HG03520 (cell line): ENCODE results near the gene COL23A1.
"Not testable (repeated sequence)": the region's sequence is repeated elsewhere in the genome, so short reads cannot be mapped to it uniquely, and the experiment has no call there.

Source experiments
- ATAC-seq: cut with Tn5 transposase; IDR thresholded peaks from one replicate; pipeline ENCODE4 v1.9.1; 2021; ENCODE audit warnings: mild to moderate bottlenecking, moderate library complexity; ENCODE audit not compliant: unreplicated experiment

Gene COL23A1

DNA sequence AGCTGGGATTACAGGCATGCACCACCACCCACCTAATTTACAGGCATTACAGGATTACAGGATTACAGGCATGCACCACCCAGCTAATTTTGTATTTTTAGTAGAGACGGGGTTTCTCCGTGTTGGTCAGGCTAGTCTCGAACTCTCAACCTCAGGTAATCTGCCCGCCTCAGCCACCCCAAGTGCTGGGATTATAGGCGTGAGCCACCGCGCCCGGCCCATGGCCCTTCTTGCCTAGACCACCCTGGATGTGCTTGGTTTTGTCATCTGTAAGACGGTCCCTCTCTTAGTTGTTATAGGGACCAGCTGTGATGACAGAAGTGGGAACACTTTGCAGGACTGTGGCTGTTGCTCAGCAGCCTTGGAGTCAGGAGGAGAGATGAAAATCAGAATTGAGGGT, 354.1 kb downstream of the COL23A1 start:
- no peak for ATAC-seq

DNA sequence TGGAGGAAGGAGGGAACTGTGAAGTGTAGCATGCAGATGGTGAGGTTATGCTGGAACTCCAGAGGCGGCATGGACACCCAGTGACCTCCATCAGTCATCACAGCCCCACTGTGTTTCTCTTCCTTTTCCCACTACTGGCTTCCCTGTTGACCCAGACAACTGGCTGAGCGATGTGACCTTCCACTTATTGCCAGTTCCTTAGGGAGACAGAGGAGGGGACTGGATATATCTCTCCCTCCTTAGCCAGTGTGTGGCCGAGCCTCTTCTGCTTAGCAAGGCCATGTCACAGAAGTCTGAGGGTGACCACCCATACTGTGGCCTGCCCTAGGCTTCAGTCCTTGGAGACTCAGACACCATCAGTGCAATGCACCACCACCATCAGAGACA, 354.6 kb downstream of the COL23A1 start:
- ATAC-seq: no peak

DNA sequence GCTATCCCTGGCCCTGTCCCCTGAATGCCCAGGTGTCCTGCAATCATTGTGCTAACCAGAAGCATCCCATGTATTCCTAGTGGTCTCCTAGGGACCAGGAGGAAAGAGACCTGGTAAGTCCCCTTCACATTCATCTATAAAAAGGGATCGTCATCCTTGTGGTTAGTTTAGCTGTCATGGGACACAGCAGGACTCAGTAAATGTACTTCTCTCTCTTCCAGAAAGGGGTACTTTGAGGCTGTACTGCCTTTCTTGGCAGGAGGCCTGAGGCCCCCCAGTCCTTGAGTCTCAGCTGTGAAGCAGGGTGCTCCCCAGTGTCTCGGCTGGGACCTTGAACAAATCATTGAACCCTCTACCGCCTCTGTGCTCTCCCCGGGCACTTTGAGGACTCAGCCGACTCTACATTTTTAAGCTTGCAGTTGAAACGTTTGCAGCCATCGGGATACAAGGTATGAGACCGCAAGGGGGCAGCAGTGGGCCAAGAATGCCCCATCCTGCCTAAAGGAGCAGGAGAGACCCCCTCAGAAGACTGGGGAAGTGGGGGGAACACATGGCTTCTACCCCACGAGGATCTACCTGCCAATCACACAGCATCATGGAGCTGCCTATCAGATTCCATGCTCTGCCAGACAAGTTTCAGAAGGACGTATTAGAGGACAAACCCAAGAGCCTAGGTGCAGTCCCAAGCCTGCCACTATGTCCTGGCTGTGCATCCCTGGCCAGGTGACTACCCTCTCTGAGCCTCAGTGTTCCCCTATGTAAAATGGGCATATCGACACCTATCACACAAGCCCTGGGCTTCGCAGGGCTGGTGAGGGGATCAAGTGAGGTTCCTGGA, 355.2 kb downstream of the COL23A1 start:
- ATAC-seq: no peak

DNA sequence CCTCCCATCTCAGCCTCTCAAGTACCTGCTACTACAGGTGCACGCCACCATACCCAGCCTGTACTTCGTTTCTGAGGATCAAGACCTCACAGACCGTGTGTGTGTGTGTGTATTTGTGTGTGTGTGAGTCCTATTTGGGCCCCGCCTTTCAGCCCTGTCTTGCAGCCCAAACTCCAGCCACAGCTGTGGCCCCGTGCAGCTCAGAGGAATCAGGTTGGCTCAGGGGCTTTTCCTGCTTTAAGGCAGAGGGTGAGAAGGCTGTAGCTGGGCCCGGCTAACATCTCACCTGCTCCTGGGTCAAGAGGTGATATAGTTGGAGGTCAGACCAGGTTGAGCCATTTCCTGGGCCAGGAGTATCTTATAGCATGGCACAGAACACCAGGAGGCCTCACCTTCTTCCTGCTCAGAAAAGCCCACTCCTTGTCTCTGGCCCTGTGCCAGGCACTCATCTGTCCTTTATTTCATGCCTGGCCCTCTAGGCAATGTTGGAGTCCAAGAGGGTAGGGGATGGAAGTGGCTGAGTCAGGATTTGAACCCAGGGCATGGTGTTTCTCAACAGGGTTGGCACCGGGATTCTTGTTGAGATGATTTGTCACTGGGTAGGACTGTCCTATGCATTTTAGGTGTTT, 356.0 kb downstream of the COL23A1 start:
- no peak for ATAC-seq

DNA sequence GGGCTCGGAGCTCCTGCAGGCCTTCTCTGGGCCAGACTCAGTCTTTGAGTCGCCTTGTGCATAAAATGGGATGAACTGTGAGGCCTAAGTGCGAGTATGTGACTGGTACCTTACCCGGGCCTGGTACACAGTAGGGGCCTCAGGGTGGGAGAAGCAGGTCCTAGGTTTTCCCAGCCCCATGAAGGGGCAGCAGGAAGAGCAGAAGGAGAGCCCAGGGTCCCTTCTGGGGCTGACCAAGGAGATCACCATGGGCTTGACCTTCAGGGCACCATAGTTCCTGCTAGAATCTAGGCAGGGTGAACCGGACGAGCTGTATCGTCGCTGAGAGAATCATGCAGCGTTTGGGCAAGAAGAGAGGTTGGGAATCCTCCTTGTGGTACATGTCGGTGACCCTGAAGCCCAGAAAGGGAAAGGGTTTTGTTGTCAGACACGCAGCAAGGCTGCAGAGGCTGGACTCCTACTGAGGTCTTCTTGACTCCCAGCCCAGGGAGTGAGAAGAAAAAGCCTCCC, 357.2 kb downstream of the COL23A1 start:
- no peak for ATAC-seq

DNA sequence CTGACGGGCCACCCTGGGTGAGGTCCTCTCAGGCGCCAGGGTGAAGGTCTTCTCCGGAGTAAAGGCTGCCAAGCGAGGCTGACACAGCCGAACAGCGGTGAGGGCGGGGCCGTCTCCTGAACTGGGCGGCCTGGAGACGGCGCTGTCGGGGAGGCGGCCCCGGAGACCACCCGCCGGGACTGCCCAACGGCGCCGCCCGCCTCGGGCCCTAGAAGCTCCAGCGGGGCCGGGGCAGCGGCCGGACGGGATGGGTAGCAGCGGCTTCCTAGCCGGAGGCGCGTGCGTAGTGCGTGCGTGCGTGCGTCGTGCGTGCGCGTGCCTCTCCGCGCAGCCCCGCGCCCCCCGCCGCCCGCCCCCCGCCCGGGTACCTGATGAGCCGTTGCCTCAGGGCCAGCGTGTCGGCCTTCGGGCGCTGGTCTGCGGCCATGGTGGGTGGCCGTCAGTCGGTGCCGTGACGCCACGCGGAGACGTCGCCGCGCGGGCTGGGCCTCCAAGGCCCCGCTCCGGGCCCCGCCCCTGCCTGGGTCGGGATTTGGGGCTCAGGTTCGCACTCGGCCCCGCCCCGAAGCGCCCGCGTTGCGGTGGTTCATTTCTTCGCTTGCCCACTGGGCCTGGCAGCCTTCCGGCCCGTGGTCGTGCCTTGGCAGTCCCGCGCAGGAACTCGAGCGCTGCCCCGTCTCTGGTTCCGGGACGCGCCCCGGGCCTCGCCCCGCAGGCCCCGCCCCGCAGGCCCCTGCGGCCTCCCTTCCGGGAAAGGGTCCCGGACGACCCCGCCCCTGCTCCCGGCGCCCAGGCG, 357.9 kb downstream of the COL23A1 start, which contains the start of gene PHYKPL:
PHYKPL (minus strand) TSS at position 679 of the 796 bp plus-strand sequence; CDS start at position 427, 252 bp downstream.
- ATAC-seq: peak; percentile 59

DNA sequence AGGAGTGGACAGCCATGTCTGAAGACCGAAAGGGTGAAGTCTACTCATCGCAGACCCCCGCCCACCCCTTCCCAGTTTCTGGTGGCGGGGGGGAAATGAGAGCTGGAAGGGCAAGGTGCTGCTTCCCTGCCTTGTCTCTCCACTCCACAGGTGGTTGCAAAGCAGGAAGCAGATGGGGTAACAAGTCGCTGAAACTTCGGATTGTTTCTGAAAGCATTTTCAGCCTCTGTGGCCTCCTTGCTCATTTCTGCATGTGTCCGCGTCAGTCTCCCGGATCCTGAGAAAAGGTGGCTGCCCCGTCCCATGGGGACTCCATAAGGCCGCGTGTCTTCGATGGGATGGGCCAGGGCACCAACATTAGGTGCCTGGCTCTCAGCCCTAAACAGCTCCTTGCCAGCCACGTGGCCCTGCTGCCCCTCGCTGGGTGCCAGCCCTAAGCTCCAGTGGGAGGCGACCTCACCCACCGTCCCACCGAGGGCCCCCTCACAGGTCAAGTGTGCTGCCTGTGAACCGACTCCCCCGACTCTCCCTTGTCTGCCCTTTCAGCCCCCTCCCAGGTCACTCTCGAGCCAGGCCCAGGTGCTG, 358.6 kb downstream of the COL23A1 start:
- ATAC-seq: peak; percentile 2

DNA sequence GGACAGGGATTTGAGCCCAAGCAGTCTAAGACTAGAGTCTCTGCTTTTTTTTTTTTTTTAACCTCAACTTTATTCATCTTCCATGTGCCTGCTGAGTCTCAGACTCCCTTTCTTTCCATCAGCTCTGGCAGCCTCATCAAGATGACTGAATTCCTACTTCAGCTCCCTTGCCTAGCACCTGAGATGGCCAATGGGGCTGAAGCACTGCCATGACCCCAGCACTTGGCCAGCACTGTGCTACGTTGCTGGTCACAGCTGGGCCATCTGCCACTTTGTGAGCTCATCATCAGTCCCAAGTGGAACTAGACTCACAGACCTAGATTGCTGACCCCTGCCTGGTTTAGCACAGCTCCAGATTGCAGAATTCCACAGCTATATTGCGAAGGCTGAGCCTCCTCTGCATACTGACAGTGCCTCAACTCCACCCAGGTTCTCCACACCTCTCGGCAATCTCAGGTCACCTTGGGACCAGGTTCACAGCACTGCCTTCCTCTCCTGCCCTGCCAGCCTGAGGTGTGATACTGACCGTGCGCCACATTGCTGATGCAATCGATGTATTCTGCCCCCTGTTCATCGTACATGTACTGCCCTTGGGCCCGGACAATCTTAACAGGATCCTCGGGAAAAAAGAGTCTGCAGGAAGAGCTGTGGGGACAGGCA, 359.2 kb downstream of the COL23A1 start:
- no peak for ATAC-seq

DNA sequence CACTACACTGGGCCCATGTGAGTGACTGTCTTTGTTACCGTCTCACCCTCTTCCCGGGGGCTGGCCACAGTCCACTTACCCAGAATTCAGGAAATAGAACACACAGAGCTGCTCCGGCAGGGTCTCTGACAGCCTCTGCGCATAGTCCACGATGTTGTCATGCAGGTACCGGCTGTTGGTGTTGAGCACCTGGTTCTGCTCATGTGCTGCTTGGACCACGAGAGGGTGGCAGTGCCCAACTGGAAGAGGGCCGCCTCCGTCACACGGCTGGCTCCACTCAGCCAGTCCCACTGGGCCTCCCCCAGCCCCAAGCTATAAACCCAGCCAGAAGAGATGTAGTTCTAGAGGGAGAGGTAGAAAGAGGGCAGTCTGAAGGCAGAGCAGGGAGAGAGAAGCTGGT, 360.3 kb downstream of the COL23A1 start:
- ATAC-seq: no peak

DNA sequence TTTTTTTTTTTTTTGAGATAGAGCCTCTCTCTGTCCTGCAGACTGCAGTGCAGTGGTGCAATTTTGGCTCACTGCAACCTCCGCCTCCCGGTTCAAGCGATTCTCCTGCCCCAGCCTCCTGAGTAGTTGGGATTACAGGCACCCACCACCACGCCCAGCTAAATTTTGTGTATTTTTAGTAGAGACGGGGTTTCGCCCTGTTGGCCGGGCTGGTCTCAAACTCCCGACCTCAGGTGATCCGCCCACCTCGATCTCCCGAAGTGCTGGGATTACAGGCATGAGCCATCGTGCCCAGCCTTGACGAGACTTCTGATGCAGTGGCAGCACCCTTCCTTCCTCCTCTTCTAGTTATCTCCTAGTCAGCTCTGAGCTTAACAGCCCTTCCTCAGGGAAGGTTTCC, 361.1 kb downstream of the COL23A1 start:
- ATAC-seq: not testable (repeated sequence)

DNA sequence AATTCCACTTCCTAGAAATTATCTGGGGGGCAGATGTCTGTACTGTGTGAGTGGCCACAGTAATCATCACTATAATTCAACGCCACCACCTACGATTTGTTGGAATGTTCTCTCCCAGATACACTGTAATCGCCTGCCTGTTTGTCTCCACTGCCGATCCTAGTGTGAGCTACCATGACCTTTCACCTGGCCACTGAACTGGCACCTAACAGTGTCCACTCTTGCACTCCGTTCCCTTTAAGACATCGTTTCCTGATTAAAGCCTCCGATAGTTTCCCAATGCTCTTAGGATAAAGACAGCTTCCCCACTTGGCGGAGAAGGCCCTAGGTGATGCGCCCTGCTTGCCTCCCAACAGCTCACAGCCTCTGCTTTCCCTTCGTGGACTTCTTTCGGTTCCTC, 361.6 kb downstream of the COL23A1 start:
- no peak for ATAC-seq

DNA sequence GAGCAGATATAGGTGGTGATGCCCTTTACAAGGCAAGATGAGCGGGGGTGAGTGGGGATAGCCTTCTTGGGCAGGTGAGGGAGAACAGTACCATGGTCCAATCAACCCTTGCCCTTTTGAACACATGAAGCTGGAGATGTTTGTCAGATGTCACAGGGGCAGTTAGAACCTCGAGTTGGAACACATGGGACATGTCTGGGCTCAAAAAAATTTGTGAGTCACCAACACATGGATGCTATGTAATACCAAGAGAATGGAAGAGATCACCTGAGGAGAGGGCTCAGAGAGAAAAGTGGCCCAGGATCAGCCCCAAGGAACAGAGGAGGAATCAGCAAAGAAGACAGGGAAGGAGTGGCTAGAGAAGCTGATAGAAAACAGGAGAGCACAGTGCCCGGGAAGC, 362.3 kb downstream of the COL23A1 start:
- ATAC-seq: no peak

DNA sequence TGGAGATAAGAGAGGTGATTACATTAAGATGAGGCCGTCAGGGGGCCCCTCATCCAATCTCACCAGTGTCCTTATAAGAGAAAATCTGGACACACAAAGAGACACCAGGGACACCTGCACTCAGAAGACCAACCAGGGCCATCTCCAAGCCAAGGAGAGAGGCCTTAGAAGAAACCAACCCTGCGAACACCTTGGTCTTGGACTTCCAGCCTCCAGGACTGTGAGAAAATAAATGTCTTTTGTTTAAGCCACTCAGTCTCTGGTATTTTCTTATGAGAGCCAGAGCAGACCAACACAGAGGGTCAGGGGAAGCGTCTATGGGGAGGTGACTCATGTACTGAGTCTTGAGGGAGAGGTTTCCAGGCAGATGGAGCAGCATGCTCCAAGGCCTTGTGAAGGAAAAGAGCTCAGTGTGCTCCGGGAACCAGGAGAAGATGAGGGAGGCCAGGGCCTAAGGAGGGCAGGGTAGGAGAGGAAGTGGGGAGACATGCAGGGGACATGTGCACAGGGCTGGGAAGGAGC, 363.0 kb downstream of the COL23A1 start:
- ATAC-seq: no peak

DNA sequence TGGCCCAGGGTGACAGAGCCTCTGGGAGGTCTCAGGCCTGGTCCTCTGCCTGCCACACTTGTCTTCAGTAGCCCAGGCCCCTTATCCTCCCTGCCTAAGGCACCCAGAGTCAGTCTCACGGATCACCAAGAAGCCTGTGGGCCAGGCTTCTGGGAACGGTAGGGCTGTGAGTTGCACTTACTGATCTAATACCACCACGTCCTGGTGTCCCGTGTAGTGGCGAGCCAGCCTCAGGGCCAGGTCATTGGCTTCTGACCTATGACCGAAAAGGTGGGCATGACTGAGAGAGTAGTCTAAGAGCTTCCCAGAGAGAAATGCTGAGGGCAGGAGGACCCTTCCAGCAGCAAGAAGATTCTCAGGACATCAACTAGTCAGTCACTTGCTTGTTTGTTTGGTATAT, 365.0 kb downstream of the COL23A1 start:
- no peak for ATAC-seq

DNA sequence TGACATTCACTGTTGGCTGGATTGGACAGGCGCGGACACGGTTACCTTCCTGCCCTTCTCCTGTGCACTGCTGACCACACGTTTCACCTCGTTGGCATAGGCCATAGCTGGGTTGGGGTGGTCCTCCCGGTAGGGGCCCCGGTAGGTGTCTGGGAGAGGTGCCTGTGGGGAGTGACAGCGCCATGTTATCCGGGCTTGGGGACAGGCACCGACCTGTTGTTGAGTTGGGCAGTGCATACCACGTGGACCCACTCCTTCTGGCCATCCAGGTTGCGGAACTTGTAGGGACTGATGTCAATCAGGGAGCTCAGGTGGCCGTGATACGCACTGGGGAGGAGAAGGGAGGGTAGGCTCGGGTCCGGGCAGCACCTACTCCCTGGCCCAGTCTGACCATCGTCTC, 365.8 kb downstream of the COL23A1 start:
- no peak for ATAC-seq

DNA sequence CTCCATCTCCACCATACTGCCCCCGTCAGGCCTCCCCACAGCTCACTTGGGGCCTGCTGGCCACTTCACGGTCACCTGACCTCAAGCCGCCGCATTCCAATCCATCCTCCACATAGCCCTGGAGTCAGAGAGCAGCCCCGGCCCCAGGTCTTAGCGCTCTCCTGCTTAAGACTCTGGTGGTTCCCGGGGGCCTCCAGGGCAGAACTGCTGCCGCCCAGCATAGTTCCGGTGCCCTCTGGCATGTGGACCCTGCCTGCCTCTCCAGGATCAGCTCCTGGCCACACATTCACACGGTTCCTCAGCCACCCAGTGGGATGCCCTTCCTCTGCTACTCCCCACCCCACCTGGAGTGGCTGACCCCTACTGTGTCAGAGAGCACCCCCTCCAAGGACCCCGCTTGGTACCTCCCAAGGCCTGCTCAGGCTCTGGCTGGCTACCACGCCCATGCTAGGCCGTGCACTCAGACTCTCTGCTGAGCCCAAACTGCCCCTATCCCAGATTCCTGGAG, 366.3 kb downstream of the COL23A1 start:
- ATAC-seq: no peak

DNA sequence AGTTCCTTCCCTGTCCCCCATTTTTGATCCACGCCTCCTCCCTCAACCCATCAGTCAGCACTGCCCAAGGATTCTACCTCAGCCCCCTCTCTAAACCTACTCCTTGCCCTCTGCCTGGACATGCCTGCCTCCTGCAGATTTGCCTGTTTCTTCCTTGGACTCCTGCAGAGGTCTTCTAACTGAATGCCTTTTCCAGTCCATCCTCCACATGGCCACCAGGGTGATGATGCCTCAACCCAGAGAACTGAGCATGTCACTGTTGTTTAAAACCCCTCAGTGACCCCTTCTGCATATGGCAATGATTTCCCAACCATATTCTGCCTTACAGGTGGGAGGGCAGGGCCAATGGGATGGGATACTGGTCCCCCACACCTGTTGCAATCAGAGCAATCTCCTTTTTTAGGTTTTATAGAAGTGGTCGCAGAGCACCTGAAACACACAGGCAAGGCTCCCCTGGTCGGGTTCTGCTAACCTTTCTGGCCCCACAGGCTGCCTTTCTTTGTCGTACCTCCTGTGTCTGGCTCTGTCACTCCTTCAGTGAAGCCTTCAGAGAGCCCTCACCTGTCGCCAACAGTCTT, 366.9 kb downstream of the COL23A1 start:
- no peak for ATAC-seq

DNA sequence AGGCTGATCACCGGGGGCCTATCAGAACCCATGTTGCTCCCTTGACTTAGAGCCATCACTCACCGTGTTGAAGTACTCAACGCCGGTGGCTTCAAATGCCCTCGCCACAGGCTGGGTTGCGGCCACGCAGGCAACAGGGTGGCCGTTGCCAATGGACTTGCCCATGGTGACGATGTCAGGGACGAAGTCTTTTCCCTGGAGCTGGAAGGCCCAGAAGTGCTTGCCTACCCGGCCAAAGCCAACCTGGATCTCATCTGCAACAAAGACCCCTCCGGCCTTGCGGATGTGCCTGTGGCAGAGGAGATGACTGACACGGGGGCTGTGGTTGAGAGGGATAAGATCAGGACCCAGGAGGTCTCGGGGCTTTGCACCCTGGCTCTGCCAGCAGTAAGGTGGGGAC, 367.9 kb downstream of the COL23A1 start:
- ATAC-seq: no peak

DNA sequence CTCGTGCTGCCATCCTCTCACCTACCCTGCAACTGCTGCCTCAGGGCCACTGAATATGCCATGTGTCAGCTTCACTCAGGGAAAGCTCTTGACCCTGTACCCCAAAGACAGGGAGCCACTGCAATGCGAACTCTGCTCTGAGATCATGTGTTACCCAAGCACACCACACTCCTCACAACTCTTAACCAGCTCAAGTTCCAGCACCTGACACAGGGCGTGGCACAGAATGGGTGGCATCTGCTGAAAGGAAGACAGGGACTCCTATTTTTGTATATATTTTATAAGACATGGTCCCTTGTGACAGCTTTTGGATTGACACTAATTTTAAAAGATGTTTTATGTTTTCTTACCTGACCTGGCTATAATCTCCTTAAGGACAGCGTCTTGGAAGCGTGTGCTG, 368.3 kb downstream of the COL23A1 start:
- no peak for ATAC-seq

DNA sequence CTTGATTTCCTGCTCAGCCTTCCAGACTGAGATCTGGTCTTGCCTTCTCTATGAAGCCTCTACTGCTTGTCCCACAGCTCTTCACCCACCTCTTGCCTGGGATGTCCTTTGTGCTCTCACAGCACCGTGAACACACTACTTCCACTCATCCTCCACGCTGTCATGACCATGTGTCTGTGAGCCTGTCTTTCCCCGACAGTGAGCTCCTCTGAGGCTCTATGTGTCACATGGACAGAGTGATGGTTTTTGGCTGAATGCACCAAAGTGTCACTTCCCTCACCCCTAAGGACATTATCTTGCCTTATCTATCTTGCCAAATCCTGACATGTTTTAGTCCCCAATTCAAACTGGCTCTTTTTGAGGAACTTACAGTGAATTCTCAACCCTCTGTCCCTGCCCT, 368.9 kb downstream of the COL23A1 start:
- ATAC-seq: no peak
